H1 (cell line): ENCODE measurements around the gene DNAJC24. TPM values are rescaled to one million over a fixed set of nuclear protein-coding genes. Genes with fewer than 3 reads are reported as not detected.

Source experiments
- CTCF ChIA-PET: fragments of 300-600 bp; sonication (Branson Sonifier 250); formaldehyde crosslinking; loops from one replicate; lab custom pipeline; 2021; ENCODE audit not compliant: partially characterized antibody; lab: Charles Lee
- POLR2A ChIA-PET: fragments of 300-600 bp; sonication (Branson Sonifier 250); formaldehyde crosslinking; loops from one replicate; lab custom pipeline; 2021; ENCODE audit warnings: inconsistent platforms; ENCODE audit not compliant: partially characterized antibody; lab: Charles Lee
- DNase-seq, 2 experiments: peaks; one replicate each; pipeline versions ENCODE4 v3.0.0 to v3.0.0-alpha.2; 2010 to 2022; ENCODE audit warnings: low spot score in 2 of 2, low read depth in 1 of 2, mixed read lengths in 1 of 2
- FAIRE-seq: peaks from 2 replicates; lab custom pipeline; 2011; peaks lifted over from hg19 to GRCh38; lab: Jason Lieb, UNC
- H2AFZ ChIP-seq: 2 replicates; pipeline ENCODE4 v1.8.1; 2012; ENCODE audit warnings: low read length, inconsistent platforms
- H2AK5ac ChIP-seq: 2 replicates; pipeline ENCODE4 v1.6.1; 2013; ENCODE audit warnings: low read depth, low read length
- H2BK120ac ChIP-seq: replicated peaks from 2 replicates; pipeline ENCODE3; 2013; ENCODE audit warnings: low read depth, low read length, inconsistent platforms
- H2BK12ac ChIP-seq: 2 replicates; pipeline ENCODE4 v1.6.1; 2013; ENCODE audit warnings: low read depth, low read length
- H2BK15ac ChIP-seq: 2 replicates; pipeline ENCODE4 v1.6.1; 2013; ENCODE audit warnings: low read length
- H2BK20ac ChIP-seq: 2 replicates; pipeline ENCODE4 v1.6.1; 2013; ENCODE audit warnings: low read length
- H2BK5ac ChIP-seq: 2 replicates; pipeline ENCODE4 v1.6.1; 2013; ENCODE audit warnings: low read depth, low read length
- H3K14ac ChIP-seq: 2 replicates; pipeline ENCODE4 v1.6.1; 2013; ENCODE audit warnings: inconsistent platforms; ENCODE audit not compliant: insufficient read length
- H3K18ac ChIP-seq: 2 replicates; pipeline ENCODE4 v1.6.1; 2013; ENCODE audit warnings: low read length; ENCODE audit errors: extremely low read depth
- H3K23ac ChIP-seq: 2 replicates; pipeline ENCODE4 v1.6.1; 2013; ENCODE audit warnings: inconsistent platforms; ENCODE audit not compliant: insufficient read length
- H3K23me2 ChIP-seq: 2 replicates; pipeline ENCODE4 v1.6.1; 2013; ENCODE audit warnings: low read depth, low read length
- H3K27ac ChIP-seq: 2 replicates; pipeline ENCODE4 v1.6.1; 2011; ENCODE audit warnings: low read depth, low read length, inconsistent platforms
- H3K27me3 ChIP-seq, 4 experiments: replicated peaks in 1 of 4; 1 replicate in 1 of 4; 2 replicates in 3 of 4; pipeline versions ENCODE4 v1.6.1 to v1.8.1; 2011 to 2013; ENCODE audit warnings: low read length in 3 of 4, mild to moderate bottlenecking in 3 of 4, inconsistent platforms in 2 of 4, mixed read lengths in 2 of 4, moderate library complexity in 1 of 4; ENCODE audit not compliant: control insufficient read depth in 3 of 4, insufficient read depth in 3 of 4; ENCODE audit errors: extremely low read depth in 1 of 4
- H3K36me3 ChIP-seq, 4 experiments: 2 replicates each; pipeline versions ENCODE4 v1.6.1 to v1.8.1; 2011 to 2013; ENCODE audit warnings: mild to moderate bottlenecking in 4 of 4, low read length in 3 of 4, moderate library complexity in 2 of 4, control low read depth in 1 of 4, inconsistent platforms in 1 of 4; ENCODE audit not compliant: insufficient read depth in 4 of 4, control insufficient read depth in 2 of 4
- H3K4ac ChIP-seq: replicated peaks from 2 replicates; pipeline ENCODE3; 2013; ENCODE audit warnings: low read length, low read depth, mixed read lengths, inconsistent platforms; ENCODE audit not compliant: insufficient read length
- H3K4me1 ChIP-seq, 4 experiments: replicated peaks in 1 of 4; 1 replicate in 1 of 4; 2 replicates in 3 of 4; pipeline versions ENCODE4 v1.6.1 to v1.8.1; 2011 to 2013; ENCODE audit warnings: low read length in 3 of 4, inconsistent platforms in 2 of 4, mixed read lengths in 1 of 4; ENCODE audit not compliant: insufficient read depth in 4 of 4, control insufficient read depth in 3 of 4
- H3K4me2 ChIP-seq, 2 experiments: 2 replicates each; pipeline versions ENCODE4 v1.6.1 to v1.8.1; 2011 to 2013; ENCODE audit warnings: low read depth in 2 of 2, low read length in 2 of 2, control low read depth in 1 of 2, inconsistent platforms in 1 of 2, mild to moderate bottlenecking in 1 of 2; ENCODE audit not compliant: insufficient read depth in 1 of 2
- H3K4me3 ChIP-seq, 4 experiments: fragments of 200-600, 300-600 bp in 1 of 4; sonication (generic), shearing (Covaris generic), sonication (Bioruptor Twin) in 1 of 4; 2 replicates each; pipeline versions ENCODE4 v1.5.1 to v1.8.1; 2011 to 2016; ENCODE audit warnings: low read length in 4 of 4, low read depth in 3 of 4, control low read depth in 2 of 4, inconsistent platforms in 2 of 4, mild to moderate bottlenecking in 2 of 4, mixed read lengths in 1 of 4, moderate library complexity in 1 of 4; ENCODE audit not compliant: insufficient read depth in 2 of 4; ENCODE audit errors: extremely low read depth in 1 of 4
- H3K56ac ChIP-seq: replicated peaks from 2 replicates; pipeline ENCODE3; 2013; ENCODE audit warnings: low read depth, mild to moderate bottlenecking, mixed read lengths, low read length, inconsistent platforms; ENCODE audit not compliant: insufficient read length
- H3K79me1 ChIP-seq: 2 replicates; pipeline ENCODE4 v1.6.1; 2013; ENCODE audit warnings: low read depth, low read length, control low read depth
- H3K79me2 ChIP-seq, 2 experiments: 2 replicates each; pipeline versions ENCODE4 v1.6.1 to v1.8.1; 2012 to 2013; ENCODE audit warnings: low read length in 2 of 2, mild to moderate bottlenecking in 2 of 2, inconsistent platforms in 1 of 2; ENCODE audit not compliant: insufficient read depth in 2 of 2, control insufficient read depth in 1 of 2
- H3K9ac ChIP-seq, 4 experiments: replicated peaks in 1 of 4; 1 replicate in 1 of 4; 2 replicates in 3 of 4; pipeline versions ENCODE4 v1.6.1 to v1.8.1; 2011 to 2013; ENCODE audit warnings: low read depth in 3 of 4, low read length in 3 of 4, control low read depth in 2 of 4, mild to moderate bottlenecking in 2 of 4, moderate library complexity in 2 of 4, inconsistent platforms in 1 of 4; ENCODE audit errors: extremely low read depth in 1 of 4
- H3K9me3 ChIP-seq, 2 experiments: 2 replicates each; pipeline versions ENCODE4 v1.6.1 to v1.8.1; 2012 to 2013; ENCODE audit warnings: mild to moderate bottlenecking in 2 of 2, moderate library complexity in 2 of 2, control low read depth in 1 of 2, inconsistent platforms in 1 of 2, low read depth in 1 of 2, low read length in 1 of 2, mixed read lengths in 1 of 2; ENCODE audit not compliant: insufficient read depth in 2 of 2
- H4K20me1 ChIP-seq, 2 experiments: replicated peaks in 1 of 2; 2 replicates each; pipeline versions ENCODE3 to v1.8.1; 2011 to 2013; ENCODE audit warnings: inconsistent platforms in 2 of 2, low read length in 2 of 2, mild to moderate bottlenecking in 1 of 2; ENCODE audit not compliant: insufficient read depth in 2 of 2, control insufficient read depth in 1 of 2
- H4K5ac ChIP-seq: 2 replicates; pipeline ENCODE4 v1.6.1; 2013; ENCODE audit warnings: low read length, low read depth, mixed read lengths, inconsistent platforms; ENCODE audit not compliant: insufficient read length
- H4K8ac ChIP-seq: 2 replicates; pipeline ENCODE4 v1.8.0; 2013; ENCODE audit warnings: mild to moderate bottlenecking, moderate library complexity, low read length, inconsistent platforms; ENCODE audit not compliant: insufficient read depth; ENCODE audit errors: extremely low read depth
- H4K91ac ChIP-seq: replicated peaks from 2 replicates; pipeline ENCODE3; 2013; ENCODE audit warnings: low read length, mixed read lengths, inconsistent platforms; ENCODE audit not compliant: insufficient read length
- ASH2L ChIP-seq: fragments of 200-600, 300-600 bp; sonication (generic); IDR thresholded peaks from one replicate; pipeline ENCODE4 v1.7.1; 2017; ENCODE audit warnings: low read length
- BACH1 ChIP-seq: IDR thresholded peaks from 2 replicates; pipeline ENCODE4 v1.6.1; 2012; ENCODE audit warnings: low read length, improper control_type of control experiment
- CHD2 ChIP-seq: IDR thresholded peaks from 2 replicates; pipeline ENCODE4 v1.6.1; 2012; ENCODE audit warnings: low read length, improper control_type of control experiment
- EZH2 ChIP-seq: fragments of 200-600 bp; sonication (generic); IDR thresholded peaks from 2 replicates; pipeline ENCODE4 v1.7.1; 2012; ENCODE audit warnings: low read depth, mild to moderate bottlenecking, moderate library complexity, low read length, inconsistent platforms; ENCODE audit not compliant: severe bottlenecking
- PHF8 ChIP-seq: fragments of 200-600 bp; sonication (generic); conservative IDR thresholded peaks from 2 replicates; pipeline ENCODE4 v1.7.1; 2012; ENCODE audit warnings: low read depth, mild to moderate bottlenecking, inconsistent platforms, low read length, moderate library complexity
- RBBP5 ChIP-seq: IDR thresholded peaks from 2 replicates; pipeline ENCODE4 v1.7.1; 2012; ENCODE audit warnings: low read depth, mild to moderate bottlenecking, inconsistent platforms, low read length, moderate library complexity, borderline replicate concordance
- RFX5 ChIP-seq: IDR thresholded peaks from 2 replicates; pipeline ENCODE4 v1.6.1; 2011; ENCODE audit warnings: low read depth, low read length, improper control_type of control experiment, borderline replicate concordance
- RNF2 ChIP-seq: fragments of 200-900, 300-1000 bp; sonication (generic); IDR thresholded peaks from 2 replicates; pipeline ENCODE4 v1.7.1; 2016; ENCODE audit warnings: borderline replicate concordance, low read depth, mild to moderate bottlenecking, antibody characterized with exemption, low read length; ENCODE audit not compliant: poor library complexity, severe bottlenecking; ENCODE audit errors: missing control alignments
- SAP30 ChIP-seq: fragments of 300-600 bp; sonication (generic); IDR thresholded peaks from 2 replicates; pipeline ENCODE4 v1.7.1; 2012; ENCODE audit warnings: low read length, moderate library complexity, mild to moderate bottlenecking, inconsistent platforms; ENCODE audit not compliant: insufficient read depth, insufficient replicate concordance
- SIX5 ChIP-seq: IDR thresholded peaks from 2 replicates; pipeline ENCODE4 v1.6.1; 2011; ENCODE audit warnings: mild to moderate bottlenecking, low read depth, low read length
- TBP ChIP-seq: IDR thresholded peaks from 2 replicates; pipeline ENCODE4 v1.6.1; 2011; ENCODE audit warnings: low read depth, low read length, improper control_type of control experiment
- TCF12 ChIP-seq: IDR thresholded peaks from 2 replicates; pipeline ENCODE4 v1.6.1; 2011; ENCODE audit warnings: low read depth, mild to moderate bottlenecking, low read length
- WGBS, 2 experiments: shearing (Covaris generic) in 1 of 2; methylation state at CpG; one replicate each; pipeline versions ENCODE4 v1.1.6 to v1.1.7; 2013 to 2015; ENCODE audit warnings: low lambda C conversion rate in 2 of 2, mixed read lengths in 2 of 2, inconsistent platforms in 1 of 2, low coverage in 1 of 2, missing lambda C conversion rate in 1 of 2; ENCODE audit not compliant: insufficient replicate concordance in 2 of 2, insufficient coverage in 1 of 2, insufficient read length in 1 of 2; ENCODE audit errors: extremely low coverage in 1 of 2, missing lambda C conversion rate in 1 of 2; 5-methylcytosine and 5-hydroxymethylcytosine counted together
- polyA plus RNA-seq, 7 experiments: library from polyadenylated mRNA; depleted of rRNA in 3 of 7; stranded (reverse) in 5 of 7; unstranded in 2 of 7; fragments of >200 nt in 5 of 7; fragments of 200-250 nt in 2 of 7; gene quantifications; 1 replicate in 5 of 7; 2 replicates in 1 of 7; 4 replicates in 1 of 7; pipeline versions ENCODE4 v1.2.1 to v1.2.3, GENCODE V29; 2011 to 2013; ENCODE audit warnings: missing spikeins in 2 of 7, mixed read lengths in 2 of 7
- total RNA-seq: library from RNA; stranded (reverse); fragmentation: NEBNext Ultra II Directional; extraction: Animal tissue kit (Norgen Biotek cat#: 25700); gene quantifications from 2 replicates; pipeline ENCODE4 v1.2.1, GENCODE V29; 2021
- TF ChIP-seq, protein P1 (sequence below): IDR thresholded peaks from 2 replicates; pipeline ENCODE4 v1.6.1; 2012; ENCODE audit warnings: inconsistent platforms

Gene DNAJC24
- total and polyA plus RNA-seq, 2 of the 8 experiments (the other 6 are each of a cell fraction or from before 2014, with no cell fraction given) = 7.2 to 21.1 TPM

- no peak overlapping the region for H3K4ac ChIP-seq
- H2BK15ac ChIP-seq = no peak overlapping the region
- no peaks in the 10 kb centered on the region for H3K27me3 ChIP-seq
- H3K79me2 ChIP-seq = peaks cover 0 to 50% of the 10 kb centered on the region in 2 experiments; a peak in 2 of 4 replicates
- H2BK12ac ChIP-seq = no peak overlapping the region
- POLR2A ChIA-PET = no interaction called here
- no peak overlapping the region for H3K4me2 ChIP-seq
- H3K56ac ChIP-seq = no peak overlapping the region
- CTCF ChIA-PET = no interaction called here
- no peak overlapping the region for H3K27ac ChIP-seq
- no peak overlapping the region for H2BK5ac ChIP-seq
- no peak overlapping the region for H2AFZ ChIP-seq
- TF ChIP-seq RFX5 = no peak
- TF ChIP-seq RNF2 = no peak
- no peak for TF ChIP-seq SAP30
- no peak for TF ChIP-seq TCF12
- no peak for TF ChIP-seq PHF8
- no peak for TF ChIP-seq SIX5
- no peak for TF ChIP-seq CHD2
- TF ChIP-seq TBP = no peak
- no peak for TF ChIP-seq EZH2
- TF ChIP-seq, protein P1, sequence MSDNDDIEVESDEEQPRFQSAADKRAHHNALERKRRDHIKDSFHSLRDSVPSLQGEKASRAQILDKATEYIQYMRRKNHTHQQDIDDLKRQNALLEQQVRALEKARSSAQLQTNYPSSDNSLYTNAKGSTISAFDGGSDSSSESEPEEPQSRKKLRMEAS = no peak
- no peak for TF ChIP-seq RBBP5
- TF ChIP-seq BACH1 = no peak
- no peak for TF ChIP-seq ASH2L
- FAIRE-seq (no peak), DNase-seq (no peak)
- no peak overlapping the region for H3K9ac ChIP-seq
- H4K20me1 ChIP-seq = no peaks in the 10 kb centered on the region
- no peak overlapping the region for H2BK20ac ChIP-seq
- no peak overlapping the region for H2AK5ac ChIP-seq
- no peaks in the 10 kb centered on the region for H3K9me3 ChIP-seq
- H3K18ac ChIP-seq = no peak overlapping the region
- no peak overlapping the region for H3K14ac ChIP-seq
- H3K23ac ChIP-seq = no peak overlapping the region
- no peak overlapping the region for H4K5ac ChIP-seq
- no peak overlapping the region for H4K91ac ChIP-seq
- H3K4me1 ChIP-seq = peaks cover 0 to 4% (median 0%) of the 10 kb centered on the region in 4 experiments; a peak in 2 of 7 replicates
- 95% methylated on average over 3 of the region's 3 CpGs; no CpG with 5 or more reads in 1 of the 2 experiments for whole genome bisulfite sequencing, 2 experiments
- no peaks in the 10 kb centered on the region for H3K79me1 ChIP-seq
- H4K8ac ChIP-seq = no peak overlapping the region
- no peak overlapping the region for H3K4me3 ChIP-seq
- no peaks in the 10 kb centered on the region; a peak in 1 of 8 replicates for H3K36me3 ChIP-seq
- H2BK120ac ChIP-seq = no peak overlapping the region
- H3K23me2 ChIP-seq = no peaks in the 10 kb centered on the region
Measured at GRCh38 chr11:31480930-31481329, 111.3 kb downstream of the DNAJC24 start.
